PC-3 (cell line): ENCODE data around the gene SORBS2. TPM values are rescaled to one million over a fixed set of nuclear protein-coding genes. Genes with fewer than 3 reads are reported as not detected.

Source experiments
- ATAC-seq: fragments of 200-7000 bp; cut with Tn5 transposase; 2 replicates; pipeline ENCODE4 v1.9.1; 2020; ENCODE audit warnings: mild to moderate bottlenecking, moderate library complexity
- BruUV-seq: library from RNA; stranded (reverse); fragments of 400-500 nt; replicated peaks from 2 replicates; lab custom pipeline; 2021; lab: Mats Ljungman, UMichigan
- CTCF ChIA-PET: fragments of 300-600 bp; sonication (Branson Sonifier 250); formaldehyde crosslinking; loops from one replicate; lab custom pipeline; 2022; ENCODE audit warnings: antibody characterized with exemption; lab: Charles Lee
- POLR2A ChIA-PET: fragments of 300-600 bp; sonication (Branson Sonifier 250); formaldehyde crosslinking; loops from one replicate; lab custom pipeline; 2022; ENCODE audit warnings: antibody characterized with exemption; ENCODE audit not compliant: unreplicated experiment; lab: Charles Lee
- DNase-seq: peaks from one replicate; pipeline ENCODE4 v3.0.0-alpha.2; 2015
- H2AFZ ChIP-seq: fragments of 300-600 bp; sonication (generic); 2 replicates; pipeline ENCODE4 v1.6.0; 2016; ENCODE audit warnings: antibody characterized with exemption, low read length
- H3F3A ChIP-seq: fragments of 300-600 bp; sonication (generic); one replicate; pipeline ENCODE4 v1.6.0; 2017; ENCODE audit warnings: antibody characterized with exemption, low read length, control low read depth, mild to moderate bottlenecking; ENCODE audit not compliant: unreplicated experiment
- H3K27ac ChIP-seq: fragments of 300-600 bp; sonication (generic); 2 replicates; pipeline ENCODE4 v1.5.1; 2016; ENCODE audit warnings: mild to moderate bottlenecking, low read length
- H3K27me3 ChIP-seq: fragments of 300-600 bp; sonication (generic); 2 replicates; pipeline ENCODE4 v1.6.1; 2016; ENCODE audit warnings: low read length, mixed read lengths
- H3K36me3 ChIP-seq: fragments of 300-600 bp; sonication (generic); 2 replicates; pipeline ENCODE4 v1.6.1; 2016; ENCODE audit warnings: low read depth, mixed run types, low read length, mixed read lengths
- H3K4me1 ChIP-seq: fragments of 300-600 bp; sonication (generic); 2 replicates; pipeline ENCODE4 v1.5.1; 2016; ENCODE audit warnings: low read length; ENCODE audit not compliant: insufficient read depth
- H3K4me2 ChIP-seq: fragments of 300-600 bp; sonication (generic); 2 replicates; pipeline ENCODE4 v1.6.0; 2016; ENCODE audit warnings: low read length
- H3K4me3 ChIP-seq: fragments of 300-600 bp; sonication (generic); 2 replicates; pipeline ENCODE4 v1.5.1; 2016; ENCODE audit warnings: mild to moderate bottlenecking, low read length, mixed read lengths
- H3K79me2 ChIP-seq: fragments of 300-600 bp; sonication (generic); 2 replicates; pipeline ENCODE4 v1.6.1; 2017; ENCODE audit warnings: low read length, mixed read lengths
- H3K9ac ChIP-seq: fragments of 300-600 bp; sonication (generic); 2 replicates; pipeline ENCODE4 v1.6.0; 2016; ENCODE audit warnings: mild to moderate bottlenecking, low read length
- H3K9me2 ChIP-seq: fragments of 300-600 bp; sonication (generic); replicated peaks from 2 replicates; pipeline ENCODE4 v1.6.1; 2016; ENCODE audit warnings: mixed run types, low read length, mixed read lengths
- H3K9me3 ChIP-seq: fragments of 300-600 bp; sonication (generic); 2 replicates; pipeline ENCODE4 v1.6.1; 2016; ENCODE audit warnings: low read length, mixed read lengths
- H4K20me1 ChIP-seq: fragments of 300-600 bp; sonication (generic); 2 replicates; pipeline ENCODE4 v1.6.1; 2016; ENCODE audit warnings: low read length, mixed read lengths
- EZH2 ChIP-seq: fragments of 300-600 bp; sonication (generic); IDR thresholded peaks from one replicate; pipeline ENCODE4 v1.6.1; 2017; ENCODE audit warnings: antibody characterized with exemption, mild to moderate bottlenecking, low read length; ENCODE audit not compliant: unreplicated experiment
- EZH2phosphoT487 ChIP-seq: fragments of 300-600 bp; sonication (generic); IDR thresholded peaks from 2 replicates; pipeline ENCODE4 v1.6.1; 2018; ENCODE audit warnings: mild to moderate bottlenecking, antibody characterized with exemption, low read length, borderline replicate concordance
- intact Hi-C: fragments of 100-400 bp; cut with micrococcal nuclease; formaldehyde crosslinking; loops from 2 replicates; pipeline ENCODE4 v1.9.0; 2023
- total RNA-seq: library from RNA; depleted of rRNA; stranded (reverse); fragments of >200 nt; gene quantifications from 2 replicates; pipeline ENCODE4 v1.2.3, GENCODE V29; 2014
- TF ChIP-seq, protein P1 (sequence below): fragments of 300-600 bp; sonication (generic); conservative IDR thresholded peaks from 2 replicates; pipeline ENCODE4 v1.5.1; 2017; ENCODE audit warnings: antibody characterized with exemption, low read depth, mild to moderate bottlenecking, low read length

SORBS2 gene
- total RNA-seq, 1 experiment from 2014 or later = 3.6 TPM

DNA sequence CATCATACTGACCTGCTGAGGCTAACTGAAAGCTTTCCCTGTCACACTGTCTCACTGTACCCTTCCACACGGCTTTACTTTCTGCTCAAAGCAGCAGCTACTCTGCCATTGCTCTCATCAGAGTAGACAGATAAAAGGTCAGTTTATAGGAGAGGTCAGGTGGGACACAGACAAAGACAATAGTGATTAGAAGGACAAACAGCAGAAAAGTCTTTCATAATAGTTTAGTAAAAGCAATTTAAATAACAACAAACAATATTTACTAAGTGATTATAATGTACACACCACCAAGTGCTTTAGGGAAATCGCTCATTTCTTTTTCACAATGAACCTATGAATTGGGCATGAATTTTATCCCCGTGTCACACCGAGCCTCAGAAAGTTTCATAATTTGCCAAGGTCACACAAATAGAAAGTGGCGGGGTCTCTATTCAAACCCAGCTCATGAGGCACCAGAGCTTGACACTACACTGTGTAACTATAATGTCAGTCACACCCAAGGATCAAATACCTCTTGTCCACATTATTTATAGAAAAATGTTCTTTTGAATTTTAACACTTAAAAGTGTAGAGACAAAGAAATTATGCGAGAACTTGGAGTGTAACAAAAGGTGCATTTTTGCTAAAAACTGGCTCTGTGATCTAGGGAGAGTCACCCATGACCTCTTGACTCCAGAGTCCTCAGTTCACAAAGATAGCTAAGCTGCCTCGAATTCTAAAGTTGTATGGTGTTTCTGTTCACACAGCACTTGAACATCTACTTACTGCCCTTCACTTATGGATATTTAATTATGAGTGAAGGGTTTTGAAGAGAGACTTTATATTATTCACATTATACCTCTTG is 24.5 kb upstream of the SORBS2 start:
- Histone ChIP-seq H3K9me2 (no peaks in the 10 kb centered on the region), H4K20me1 (no peaks in the 10 kb centered on the region), H3K27me3 (no peaks in the 10 kb centered on the region), H3K36me3 (no peaks in the 10 kb centered on the region), H3K9ac (no peak overlapping the region), H3K4me3 (no peak overlapping the region), H3K4me1 (peaks cover 23% of the 10 kb centered on the region), H3K27ac (no peak overlapping the region), H2AFZ (no peak overlapping the region), H3K4me2 (no peak overlapping the region), H3K79me2 (no peaks in the 10 kb centered on the region), H3F3A (no peaks in the 10 kb centered on the region), H3K9me3 (no peaks in the 10 kb centered on the region)
- intact Hi-C loops = no loop called here
- POLR2A ChIA-PET = no interaction called here
- no peak for ATAC-seq
- TF ChIP-seq EZH2phosphoT487 = no peak
- TF ChIP-seq, protein P1, sequence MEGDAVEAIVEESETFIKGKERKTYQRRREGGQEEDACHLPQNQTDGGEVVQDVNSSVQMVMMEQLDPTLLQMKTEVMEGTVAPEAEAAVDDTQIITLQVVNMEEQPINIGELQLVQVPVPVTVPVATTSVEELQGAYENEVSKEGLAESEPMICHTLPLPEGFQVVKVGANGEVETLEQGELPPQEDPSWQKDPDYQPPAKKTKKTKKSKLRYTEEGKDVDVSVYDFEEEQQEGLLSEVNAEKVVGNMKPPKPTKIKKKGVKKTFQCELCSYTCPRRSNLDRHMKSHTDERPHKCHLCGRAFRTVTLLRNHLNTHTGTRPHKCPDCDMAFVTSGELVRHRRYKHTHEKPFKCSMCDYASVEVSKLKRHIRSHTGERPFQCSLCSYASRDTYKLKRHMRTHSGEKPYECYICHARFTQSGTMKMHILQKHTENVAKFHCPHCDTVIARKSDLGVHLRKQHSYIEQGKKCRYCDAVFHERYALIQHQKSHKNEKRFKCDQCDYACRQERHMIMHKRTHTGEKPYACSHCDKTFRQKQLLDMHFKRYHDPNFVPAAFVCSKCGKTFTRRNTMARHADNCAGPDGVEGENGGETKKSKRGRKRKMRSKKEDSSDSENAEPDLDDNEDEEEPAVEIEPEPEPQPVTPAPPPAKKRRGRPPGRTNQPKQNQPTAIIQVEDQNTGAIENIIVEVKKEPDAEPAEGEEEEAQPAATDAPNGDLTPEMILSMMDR = no peak
- TF ChIP-seq EZH2 = no peak
- BruUV-seq = no TSS peak
- DNase-seq = no peak
- CTCF ChIA-PET = no interaction called here

DNA sequence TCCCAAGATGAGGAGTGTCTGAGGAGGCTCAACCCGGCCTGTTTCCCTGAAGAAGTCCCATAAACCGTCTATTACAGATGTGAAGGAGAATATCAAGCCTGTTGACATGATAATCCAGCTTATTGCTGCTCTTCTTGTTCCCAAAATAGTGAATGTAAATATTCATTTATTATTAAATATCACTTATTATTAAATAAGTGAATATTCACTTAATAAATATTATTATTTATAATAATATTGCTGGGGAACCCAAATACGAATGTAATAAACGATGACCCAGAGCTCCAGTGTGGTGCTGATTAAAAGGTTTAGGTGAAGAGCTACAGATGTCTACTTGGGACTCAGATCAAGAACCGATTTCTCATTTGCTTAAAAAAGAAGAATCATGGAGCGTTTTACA is 23.8 kb upstream of the SORBS2 start:
- no peaks in the 10 kb centered on the region for H3K36me3 ChIP-seq
- ChIA-PET POLR2A (no interaction called here), CTCF (no interaction called here)
- H2AFZ ChIP-seq = no peak overlapping the region
- H3K9me2 ChIP-seq = no peaks in the 10 kb centered on the region
- H3K79me2 ChIP-seq = no peaks in the 10 kb centered on the region
- ATAC-seq (no peak), DNase-seq (no peak)
- H4K20me1 ChIP-seq = no peaks in the 10 kb centered on the region
- H3K4me3 ChIP-seq = no peak overlapping the region
- no peaks in the 10 kb centered on the region for H3F3A ChIP-seq
- no TSS peak for BruUV-seq
- no peaks in the 10 kb centered on the region for H3K27me3 ChIP-seq
- no peak overlapping the region for H3K27ac ChIP-seq
- no peaks in the 10 kb centered on the region for H3K9me3 ChIP-seq
- TF ChIP-seq EZH2phosphoT487 (no peak), EZH2 (no peak)
- TF ChIP-seq, protein P1 = no peak
- peaks cover 23% of the 10 kb centered on the region for H3K4me1 ChIP-seq
- H3K9ac ChIP-seq = no peak overlapping the region
- intact Hi-C loops = no loop called here
- H3K4me2 ChIP-seq = no peak overlapping the region

DNA sequence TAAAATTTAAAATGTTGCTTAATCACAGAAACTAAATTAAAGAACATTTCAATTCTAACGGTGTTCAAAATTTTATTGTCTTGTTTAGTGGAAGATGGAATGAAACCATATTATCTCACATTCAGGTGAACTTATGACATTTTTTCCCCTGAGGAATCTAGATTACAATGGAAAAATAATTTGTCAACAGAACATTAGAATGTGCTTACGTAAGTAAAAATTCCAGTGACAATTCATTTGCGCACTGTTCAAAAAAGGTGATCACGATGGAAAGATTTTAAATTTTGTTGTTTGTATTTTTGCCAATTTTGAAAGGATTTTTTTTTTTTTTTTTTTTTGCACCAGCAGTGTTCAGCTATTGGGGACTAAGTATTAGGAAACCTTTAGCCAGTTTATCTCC is 23.3 kb upstream of the SORBS2 start:
- Histone ChIP-seq H3K36me3 (no peaks in the 10 kb centered on the region), H3K79me2 (no peaks in the 10 kb centered on the region), H3F3A (no peaks in the 10 kb centered on the region), H3K27me3 (no peaks in the 10 kb centered on the region), H3K4me3 (no peak overlapping the region), H4K20me1 (no peaks in the 10 kb centered on the region), H2AFZ (no peak overlapping the region), H3K9me3 (no peaks in the 10 kb centered on the region), H3K4me2 (no peak overlapping the region), H3K4me1 (peaks cover 22% of the 10 kb centered on the region), H3K9ac (no peak overlapping the region), H3K9me2 (no peaks in the 10 kb centered on the region), H3K27ac (no peak overlapping the region)
- ATAC-seq (no peak), DNase-seq (no peak)
- no TSS peak for BruUV-seq
- TF ChIP-seq, protein P1 = no peak
- no peak for TF ChIP-seq EZH2
- no peak for TF ChIP-seq EZH2phosphoT487
- intact Hi-C loops = no loop called here
- CTCF ChIA-PET = no interaction called here
- POLR2A ChIA-PET = no interaction called here
